ENCODE data around the gene OBI1.
A peak's percentile ranks its signal among the peaks of the same experiment; 100 is the strongest.

The OBI1 gene

GRCh38 chr13:78602561-78603239 lies 56.3 kb downstream of the OBI1 start:
- no peak for DNase-seq (ENCODE audit: low read depth)

- DNase-seq (ENCODE audit: low read depth), result no peak
Measured at GRCh38 chr13:78601874-78602560, 56.9 kb downstream of the OBI1 start.

DNA sequence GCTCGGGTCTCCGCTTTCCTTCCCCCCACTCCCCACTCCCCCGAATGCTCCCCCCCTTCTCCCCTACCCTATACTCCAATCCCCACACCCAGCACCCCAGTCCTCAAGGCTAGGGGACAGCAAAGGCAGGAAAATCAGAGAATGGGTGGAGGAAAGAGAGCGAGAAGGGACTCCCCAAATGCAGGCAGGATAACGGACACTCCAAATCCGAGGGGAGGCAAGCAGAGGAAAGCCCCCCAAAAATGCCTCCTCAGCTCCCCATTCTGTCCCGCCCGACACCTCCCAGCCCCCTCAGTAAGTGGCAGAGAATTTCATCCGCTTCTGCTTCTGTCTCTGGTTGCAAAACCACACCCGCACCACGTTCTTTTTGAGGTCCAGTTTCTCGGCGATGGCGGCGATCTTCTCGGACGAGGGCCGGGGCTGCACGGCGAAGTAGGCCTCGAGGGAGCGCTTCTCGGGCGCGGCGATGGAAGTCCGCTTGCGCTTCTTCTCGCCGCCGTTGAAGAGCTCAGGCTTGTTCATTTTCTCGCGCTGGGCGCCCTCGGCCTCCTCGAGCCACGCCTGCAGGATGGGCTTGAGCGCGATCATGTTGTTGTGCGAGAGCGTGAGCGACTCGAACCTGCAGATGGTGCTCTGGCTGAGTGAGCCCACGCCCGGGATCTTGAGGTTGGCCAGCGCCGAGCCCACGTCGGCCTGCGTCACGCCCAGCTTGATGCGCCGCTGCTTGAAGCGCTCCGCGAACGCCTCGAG lies 57.7 kb downstream of the OBI1 start:
- DNase-seq (ENCODE audit: low read depth), result peak; percentile 35

GRCh38 chr13:78600280-78600883 lies 58.6 kb downstream of the OBI1 start:
- no peak for DNase-seq (ENCODE audit: low read depth)

GRCh38 chr13:78599645-78600279 lies 59.2 kb downstream of the OBI1 start:
- no peak for DNase-seq (ENCODE audit: low read depth)

DNA sequence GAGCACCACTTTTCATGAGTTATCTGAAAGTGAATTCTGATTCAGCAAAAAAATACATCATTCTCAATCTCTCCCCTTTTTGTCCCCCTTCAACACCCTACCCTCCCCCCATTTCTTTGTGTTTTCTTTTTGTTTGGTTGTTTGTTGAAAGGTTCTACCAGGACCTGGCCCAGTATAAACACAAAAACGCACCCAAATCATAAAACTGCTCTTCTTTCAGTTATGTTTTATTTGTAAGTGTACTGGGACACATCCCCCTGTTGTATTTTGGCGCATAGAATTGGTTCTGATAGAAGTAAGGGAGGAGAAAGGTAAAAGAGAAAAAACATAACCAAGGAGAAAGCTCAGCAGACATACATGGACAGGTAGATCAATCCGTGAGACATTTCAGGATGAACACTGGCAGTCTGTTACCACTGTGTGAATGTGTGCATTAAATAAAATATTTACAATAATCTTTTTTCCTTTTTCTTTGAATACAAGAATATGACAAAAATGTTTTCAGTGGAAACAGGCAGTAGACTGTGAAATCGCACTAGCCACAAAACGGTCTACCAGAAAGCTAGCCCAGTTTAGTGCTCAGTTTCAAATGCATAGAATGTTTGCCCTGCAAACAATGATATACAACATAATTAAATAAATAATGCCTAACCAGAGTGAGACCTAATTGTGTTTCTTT lies 59.9 kb downstream of the OBI1 start:
- no peak for DNase-seq (ENCODE audit: low read depth)

- no peak for DNase-seq (ENCODE audit: low read depth)
Measured at GRCh38 chr13:78598116-78598781, 60.7 kb downstream of the OBI1 start.

DNA sequence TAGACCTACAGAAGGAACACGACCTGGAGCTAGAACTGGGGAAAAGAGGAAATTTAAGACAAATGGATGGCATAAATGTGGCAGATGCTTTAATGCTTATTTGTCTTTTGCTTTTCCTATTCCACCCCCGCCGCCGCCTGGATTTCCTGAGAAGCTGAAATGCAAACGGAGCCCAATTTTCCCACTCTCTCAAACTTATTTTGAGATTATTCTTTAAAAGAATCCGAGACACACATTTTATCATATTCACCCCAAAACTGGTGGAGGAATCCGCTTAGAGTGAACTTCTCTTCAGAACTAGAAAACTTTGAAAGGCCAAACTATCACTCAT lies 61.4 kb downstream of the OBI1 start:
- no peak for DNase-seq (ENCODE audit: low read depth)

DNA sequence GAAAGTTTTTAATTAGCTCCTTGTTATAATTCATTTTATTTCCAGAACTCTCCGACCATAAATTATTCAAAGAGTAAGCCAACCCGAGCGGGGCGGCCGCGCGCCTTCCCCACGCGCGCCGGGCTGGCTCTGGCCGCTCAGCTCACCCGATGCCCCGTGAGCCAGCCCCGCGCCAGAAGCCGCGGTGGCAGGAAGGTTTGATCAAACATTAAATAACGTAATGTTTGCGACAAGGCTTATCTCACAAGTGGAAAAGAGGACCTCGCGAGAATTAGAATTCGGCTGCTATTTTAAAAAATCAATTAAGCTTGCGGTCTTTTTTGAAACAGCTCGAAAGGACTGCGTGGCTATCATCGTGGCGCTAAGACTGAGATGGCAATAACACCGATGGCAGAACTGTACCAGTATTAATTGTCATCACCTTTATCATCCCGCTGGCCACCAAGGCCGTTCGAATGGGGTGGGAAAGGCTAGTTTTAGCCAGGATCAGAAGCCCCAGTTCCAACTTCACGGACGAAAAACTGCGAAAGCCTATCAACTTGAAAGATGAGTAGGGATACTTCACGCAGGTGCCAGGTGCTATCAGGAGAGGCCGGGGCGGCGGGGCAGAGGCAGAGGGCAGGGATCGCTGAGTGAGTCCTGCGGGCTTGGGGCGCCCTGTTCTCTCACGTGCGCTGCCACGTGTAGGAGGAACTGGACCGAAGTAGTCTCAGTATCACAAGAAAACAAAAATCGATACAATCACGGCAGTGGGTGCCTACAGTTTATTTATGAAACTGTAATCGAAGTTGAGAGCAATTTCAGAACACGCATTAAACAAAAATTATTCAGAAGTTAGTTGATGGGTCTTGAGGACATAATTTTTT lies 62.0 kb downstream of the OBI1 start:
- DNase-seq (ENCODE audit: low read depth), result no peak

GRCh38 chr13:78596399-78596735 lies 62.6 kb downstream of the OBI1 start:
- no peak for DNase-seq (ENCODE audit: low read depth)

GRCh38 chr13:78595495-78596398 lies 63.2 kb downstream of the OBI1 start:
- DNase-seq (ENCODE audit: low read depth), result no peak

GRCh38 chr13:78594456-78594975 lies 64.4 kb downstream of the OBI1 start:
- no peak for DNase-seq (ENCODE audit: low read depth)

- no peak for DNase-seq (ENCODE audit: low read depth)
Measured at GRCh38 chr13:78593652-78594455, 65.1 kb downstream of the OBI1 start.

GRCh38 chr13:78593129-78593528 lies 65.8 kb downstream of the OBI1 start:
- no peak for DNase-seq (ENCODE audit: low read depth)

GRCh38 chr13:78592584-78592983 lies 66.4 kb downstream of the OBI1 start:
- no peak for DNase-seq (ENCODE audit: low read depth)

DNA sequence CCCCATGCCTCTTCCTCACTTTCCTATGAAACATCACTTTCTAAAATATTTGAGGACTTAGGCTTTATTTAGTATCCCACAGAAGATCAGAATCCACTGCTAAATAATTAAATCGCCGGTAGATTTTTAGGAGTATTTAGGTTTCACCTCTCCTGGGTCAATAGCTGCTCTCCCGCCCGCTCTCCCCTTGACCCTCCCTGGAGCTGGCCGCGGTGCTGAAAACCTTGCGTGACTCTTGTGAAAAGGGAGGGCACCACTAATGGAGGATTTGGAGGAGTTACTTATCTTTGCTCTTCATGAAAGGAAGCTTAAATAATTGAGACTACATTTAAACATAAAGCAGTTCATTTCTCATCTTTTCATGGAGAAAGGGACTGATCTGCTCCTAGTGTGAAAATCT lies 69.7 kb downstream of the OBI1 start:
- DNase-seq (ENCODE audit: low read depth), result peak; percentile 17

GRCh38 chr13:78587395-78587794 lies 71.6 kb downstream of the OBI1 start:
- DNase-seq (ENCODE audit: low read depth), result no peak

DNA sequence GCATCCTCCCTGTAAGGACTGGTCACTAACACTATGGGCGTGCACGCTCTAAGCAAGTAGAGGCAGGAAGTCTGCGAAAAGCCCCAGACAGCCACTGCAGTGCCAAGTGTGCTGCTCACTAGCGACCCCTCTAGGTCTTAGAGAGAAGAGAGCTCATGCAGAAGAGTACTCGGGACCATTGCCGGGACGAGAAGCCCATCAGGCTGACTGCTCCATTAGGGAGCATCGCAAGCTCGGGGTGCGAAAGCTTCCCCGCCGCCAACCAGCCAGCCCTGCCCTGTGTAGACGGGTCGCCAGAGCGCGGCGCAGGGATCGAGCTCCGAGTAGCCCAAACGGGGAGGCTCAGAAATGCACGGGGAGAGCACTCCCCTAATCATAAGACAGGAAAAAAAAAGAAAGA lies 72.2 kb downstream of the OBI1 start:
- no peak for DNase-seq (ENCODE audit: low read depth)

All from amniotic epithelial cell (primary cell).